ENCODE data around the gene FZR1.
A peak's percentile ranks its signal among the peaks of the same experiment; 100 is the strongest.

The FZR1 gene

GRCh38 chr19:3573162-3573857 lies 67.2 kb downstream of the FZR1 start:
- no peak for TF ChIP-seq CTCF (IDR thresholded peaks at IDR 0.05; ENCODE audit: control insufficient read depth, insufficient read depth, low read depth, low read length, missing control alignments)
- no peak for DNase-seq (ENCODE audit: low read depth)
- H3K4me3 ChIP-seq (ENCODE audit: control insufficient read depth, low read depth, low read length) = peak overlapping the region; percentile 98

- H3K4me3 ChIP-seq (ENCODE audit: control insufficient read depth, low read depth, low read length) = peak overlapping the region; percentile 98
- no peak for TF ChIP-seq CTCF (IDR thresholded peaks at IDR 0.05; ENCODE audit: control insufficient read depth, insufficient read depth, low read depth, low read length, missing control alignments)
Measured at GRCh38 chr19:3573858-3574637, 67.9 kb downstream of the FZR1 start.

GRCh38 chr19:3575260-3575741 lies 69.2 kb downstream of the FZR1 start:
- no peak for DNase-seq (ENCODE audit: low read depth)
- TF ChIP-seq CTCF (IDR thresholded peaks at IDR 0.05; ENCODE audit: control insufficient read depth, insufficient read depth, low read depth, low read length, missing control alignments) = peak; percentile 39
- H3K4me3 ChIP-seq (ENCODE audit: control insufficient read depth, low read depth, low read length) = no peak overlapping the region

More at GRCh38 chr19:3573858-3574637, 67.9 kb downstream of the FZR1 start:
- peak; percentile 73 for DNase-seq (ENCODE audit: low read depth)

GRCh38 chr19:3575949-3576673 lies 70.0 kb downstream of the FZR1 start:
- DNase-seq (ENCODE audit: low read depth) = no peak
- H3K4me3 ChIP-seq (ENCODE audit: control insufficient read depth, low read depth, low read length) = no peak overlapping the region
- no peak for TF ChIP-seq CTCF (IDR thresholded peaks at IDR 0.05; ENCODE audit: control insufficient read depth, insufficient read depth, low read depth, low read length, missing control alignments)

- TF ChIP-seq CTCF (IDR thresholded peaks at IDR 0.05; ENCODE audit: control insufficient read depth, insufficient read depth, low read depth, low read length, missing control alignments) = no peak
- H3K4me3 ChIP-seq (ENCODE audit: control insufficient read depth, low read depth, low read length) = no peak overlapping the region
- DNase-seq (ENCODE audit: low read depth) = no peak
Measured at GRCh38 chr19:3576696-3577443, 70.8 kb downstream of the FZR1 start.

Data from AG09309 (cell line).